Measurements from ENCODE around the gene TEX53. TPM values are rescaled to one million over a fixed set of nuclear protein-coding genes. Genes with fewer than 3 reads are reported as not detected.
A peak's percentile ranks its signal among the peaks of the same experiment; 100 is the strongest.

TEX53 gene
- polyA plus RNA-seq, 1 of the 3 experiments (the other 2 are of a cell fraction): not detected

DNA sequence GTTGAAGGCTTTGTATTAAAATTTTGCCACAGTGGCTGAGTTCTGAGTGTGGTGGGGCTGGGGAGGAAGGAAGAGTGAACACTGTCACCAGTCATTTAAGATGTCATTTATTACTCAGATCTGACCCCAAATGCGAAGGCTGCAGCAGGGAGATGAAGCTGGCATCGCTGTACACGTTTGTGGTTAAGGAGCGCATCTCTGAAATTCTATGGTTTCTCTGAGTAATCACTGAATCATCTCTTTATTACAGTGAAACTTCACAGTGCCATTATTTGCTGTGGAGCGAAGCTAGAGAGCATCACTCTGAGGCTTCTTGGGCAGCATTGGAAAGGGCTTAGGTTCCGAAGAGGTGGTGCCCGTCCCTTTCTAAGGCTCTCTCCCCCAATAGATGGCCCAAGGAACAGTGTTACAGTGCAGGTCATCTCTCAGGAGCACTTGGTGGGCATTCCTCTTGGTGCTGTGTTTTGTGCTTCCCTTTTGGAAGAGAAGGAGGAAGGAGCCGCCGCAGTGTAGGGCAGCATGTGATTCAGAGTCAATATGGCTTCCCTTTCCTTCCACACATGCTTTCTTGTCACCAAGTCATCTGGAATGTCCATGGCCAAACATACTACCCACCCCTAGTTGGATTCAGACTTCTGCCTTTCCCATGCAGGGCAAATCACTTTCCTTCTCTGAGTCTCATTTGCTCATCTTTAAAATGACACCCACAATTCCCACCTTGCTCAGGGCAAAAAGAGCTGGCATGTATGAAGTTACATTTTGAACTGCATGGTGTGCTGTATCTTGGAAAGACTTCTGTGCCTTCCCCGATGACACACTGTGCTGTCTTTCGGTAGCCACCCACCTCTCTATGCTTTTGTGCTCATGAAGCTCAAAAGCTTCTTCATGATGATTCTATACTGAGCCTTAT is 33.7 kb upstream of the TEX53 start:
- Histone ChIP-seq H3F3A (replicated peaks; ENCODE audit: insufficient read depth) (peaks cover 44% of the 10 kb centered on the region), H3K9me2 (no peaks in the 10 kb centered on the region), H3K27ac (ENCODE audit: low read depth in 2 of 2, low read length in 1 of 2) (peak overlapping the region; percentile 81 to 95), H3K9ac (peak overlapping the region; percentile 70), H3K4me3 (ENCODE audit: low read depth in 2 of 2, low read length in 1 of 2) (no peak overlapping the region), H2AFZ (ENCODE audit: low read depth) (peak overlapping the region; percentile 3; the same call in 1 of the 2 replicates), H3K36me3 (replicated peaks in 1 of 2; ENCODE audit: control insufficient read depth in 1 of 2, insufficient read depth in 2 of 2, low read length in 1 of 2) (no peaks in the 10 kb centered on the region), H3K27me3 (ENCODE audit: insufficient read depth) (no peaks in the 10 kb centered on the region), H3K9me3 (no peaks in the 10 kb centered on the region), H3K79me2 (ENCODE audit: insufficient read depth) (no peaks in the 10 kb centered on the region), H3K4me1 (ENCODE audit: control insufficient read depth in 1 of 2, insufficient read depth in 2 of 2, low read depth in 1 of 2, low read length in 1 of 2) (peaks cover 0 to 44% of the 10 kb centered on the region in 2 experiments), H3K4me2 (peak overlapping the region; percentile 53), H4K20me1 (ENCODE audit: insufficient read depth) (no peaks in the 10 kb centered on the region)
- 32% methylated on average over 9 of the region's 11 CpGs for WGBS (ENCODE audit: low lambda C conversion rate)
- DNase-seq: no peak
- ChIA-PET CTCF (interaction anchor here (1.2 to 4.5 kb wide), 3 partner anchors 10 to 323 kb away, joined by 4 to 26 read pairs (median 4); partner anchors contain the start of gene TEX48), POLR2A (no interaction called here)
- no peak for TF ChIP-seq NRF1 (IDR thresholded peaks at IDR 0.05; ENCODE audit: low read depth, low read length)
- no peak for TF ChIP-seq RFX5 (IDR thresholded peaks at IDR 0.05; ENCODE audit: low read length)
- TF ChIP-seq, protein P1, sequence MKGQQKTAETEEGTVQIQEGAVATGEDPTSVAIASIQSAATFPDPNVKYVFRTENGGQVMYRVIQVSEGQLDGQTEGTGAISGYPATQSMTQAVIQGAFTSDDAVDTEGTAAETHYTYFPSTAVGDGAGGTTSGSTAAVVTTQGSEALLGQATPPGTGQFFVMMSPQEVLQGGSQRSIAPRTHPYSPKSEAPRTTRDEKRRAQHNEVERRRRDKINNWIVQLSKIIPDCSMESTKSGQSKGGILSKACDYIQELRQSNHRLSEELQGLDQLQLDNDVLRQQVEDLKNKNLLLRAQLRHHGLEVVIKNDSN (IDR thresholded peaks at IDR 0.05; ENCODE audit: borderline replicate concordance, low read depth): peak; percentile 46; the same call in 1 of the 2 replicates
- TF ChIP-seq, protein P2, sequence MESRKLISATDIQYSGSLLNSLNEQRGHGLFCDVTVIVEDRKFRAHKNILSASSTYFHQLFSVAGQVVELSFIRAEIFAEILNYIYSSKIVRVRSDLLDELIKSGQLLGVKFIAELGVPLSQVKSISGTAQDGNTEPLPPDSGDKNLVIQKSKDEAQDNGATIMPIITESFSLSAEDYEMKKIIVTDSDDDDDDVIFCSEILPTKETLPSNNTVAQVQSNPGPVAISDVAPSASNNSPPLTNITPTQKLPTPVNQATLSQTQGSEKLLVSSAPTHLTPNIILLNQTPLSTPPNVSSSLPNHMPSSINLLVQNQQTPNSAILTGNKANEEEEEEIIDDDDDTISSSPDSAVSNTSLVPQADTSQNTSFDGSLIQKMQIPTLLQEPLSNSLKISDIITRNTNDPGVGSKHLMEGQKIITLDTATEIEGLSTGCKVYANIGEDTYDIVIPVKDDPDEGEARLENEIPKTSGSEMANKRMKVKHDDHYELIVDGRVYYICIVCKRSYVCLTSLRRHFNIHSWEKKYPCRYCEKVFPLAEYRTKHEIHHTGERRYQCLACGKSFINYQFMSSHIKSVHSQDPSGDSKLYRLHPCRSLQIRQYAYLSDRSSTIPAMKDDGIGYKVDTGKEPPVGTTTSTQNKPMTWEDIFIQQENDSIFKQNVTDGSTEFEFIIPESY (IDR thresholded peaks at IDR 0.05; ENCODE audit: borderline replicate concordance, low read depth): peak; percentile 80; the same call in 1 of the 2 replicates
- TF ChIP-seq, protein P3, sequence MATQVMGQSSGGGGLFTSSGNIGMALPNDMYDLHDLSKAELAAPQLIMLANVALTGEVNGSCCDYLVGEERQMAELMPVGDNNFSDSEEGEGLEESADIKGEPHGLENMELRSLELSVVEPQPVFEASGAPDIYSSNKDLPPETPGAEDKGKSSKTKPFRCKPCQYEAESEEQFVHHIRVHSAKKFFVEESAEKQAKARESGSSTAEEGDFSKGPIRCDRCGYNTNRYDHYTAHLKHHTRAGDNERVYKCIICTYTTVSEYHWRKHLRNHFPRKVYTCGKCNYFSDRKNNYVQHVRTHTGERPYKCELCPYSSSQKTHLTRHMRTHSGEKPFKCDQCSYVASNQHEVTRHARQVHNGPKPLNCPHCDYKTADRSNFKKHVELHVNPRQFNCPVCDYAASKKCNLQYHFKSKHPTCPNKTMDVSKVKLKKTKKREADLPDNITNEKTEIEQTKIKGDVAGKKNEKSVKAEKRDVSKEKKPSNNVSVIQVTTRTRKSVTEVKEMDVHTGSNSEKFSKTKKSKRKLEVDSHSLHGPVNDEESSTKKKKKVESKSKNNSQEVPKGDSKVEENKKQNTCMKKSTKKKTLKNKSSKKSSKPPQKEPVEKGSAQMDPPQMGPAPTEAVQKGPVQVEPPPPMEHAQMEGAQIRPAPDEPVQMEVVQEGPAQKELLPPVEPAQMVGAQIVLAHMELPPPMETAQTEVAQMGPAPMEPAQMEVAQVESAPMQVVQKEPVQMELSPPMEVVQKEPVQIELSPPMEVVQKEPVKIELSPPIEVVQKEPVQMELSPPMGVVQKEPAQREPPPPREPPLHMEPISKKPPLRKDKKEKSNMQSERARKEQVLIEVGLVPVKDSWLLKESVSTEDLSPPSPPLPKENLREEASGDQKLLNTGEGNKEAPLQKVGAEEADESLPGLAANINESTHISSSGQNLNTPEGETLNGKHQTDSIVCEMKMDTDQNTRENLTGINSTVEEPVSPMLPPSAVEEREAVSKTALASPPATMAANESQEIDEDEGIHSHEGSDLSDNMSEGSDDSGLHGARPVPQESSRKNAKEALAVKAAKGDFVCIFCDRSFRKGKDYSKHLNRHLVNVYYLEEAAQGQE (IDR thresholded peaks at IDR 0.05; ENCODE audit: low read depth, low read length): peak; percentile 67; the same call in 1 of the 2 replicates
- no peak for TF ChIP-seq RCOR1 (IDR thresholded peaks at IDR 0.05; ENCODE audit: low read length)
- TF ChIP-seq, protein P4, sequence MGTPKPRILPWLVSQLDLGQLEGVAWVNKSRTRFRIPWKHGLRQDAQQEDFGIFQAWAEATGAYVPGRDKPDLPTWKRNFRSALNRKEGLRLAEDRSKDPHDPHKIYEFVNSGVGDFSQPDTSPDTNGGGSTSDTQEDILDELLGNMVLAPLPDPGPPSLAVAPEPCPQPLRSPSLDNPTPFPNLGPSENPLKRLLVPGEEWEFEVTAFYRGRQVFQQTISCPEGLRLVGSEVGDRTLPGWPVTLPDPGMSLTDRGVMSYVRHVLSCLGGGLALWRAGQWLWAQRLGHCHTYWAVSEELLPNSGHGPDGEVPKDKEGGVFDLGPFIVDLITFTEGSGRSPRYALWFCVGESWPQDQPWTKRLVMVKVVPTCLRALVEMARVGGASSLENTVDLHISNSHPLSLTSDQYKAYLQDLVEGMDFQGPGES (IDR thresholded peaks at IDR 0.05; ENCODE audit: low read depth, low read length): no peak
- peak; percentile 72; the same call in 1 of the 2 replicates for TF ChIP-seq SIN3A (IDR thresholded peaks at IDR 0.05; ENCODE audit: borderline replicate concordance, low read depth, low read length)
- peak; percentile 99 for TF ChIP-seq TEAD4 (IDR thresholded peaks at IDR 0.05; ENCODE audit: borderline replicate concordance, insufficient read depth)
- no peak for TF ChIP-seq SMC3 (IDR thresholded peaks at IDR 0.05; ENCODE audit: low read depth, low read length)
- peak; percentile 99 for TF ChIP-seq JUND (IDR thresholded peaks at IDR 0.05)
- TF ChIP-seq EP300 (IDR thresholded peaks at IDR 0.05; ENCODE audit: borderline replicate concordance in 1 of 2, low read depth in 1 of 2, low read length in 1 of 2): peak; percentile 51 to 98; a peak in 3 of 4 replicates
- TF ChIP-seq MXI1 (IDR thresholded peaks at IDR 0.05; ENCODE audit: low read depth, low read length): no peak
- no peak for TF ChIP-seq EZH2phosphoT487 (IDR thresholded peaks at IDR 0.05; ENCODE audit: borderline replicate concordance, low read depth)
- peak; percentile 97 for TF ChIP-seq FOSL2 (IDR thresholded peaks at IDR 0.05; ENCODE audit: borderline replicate concordance, low read depth)
- peak; percentile 81 for TF ChIP-seq YY1 (IDR thresholded peaks at IDR 0.05; ENCODE audit: low read depth)
- peak; percentile 95; the same call in 1 of the 2 replicates for TF ChIP-seq RXRA (IDR thresholded peaks at IDR 0.05; ENCODE audit: borderline replicate concordance, low read depth)
- TF ChIP-seq, protein P5, sequence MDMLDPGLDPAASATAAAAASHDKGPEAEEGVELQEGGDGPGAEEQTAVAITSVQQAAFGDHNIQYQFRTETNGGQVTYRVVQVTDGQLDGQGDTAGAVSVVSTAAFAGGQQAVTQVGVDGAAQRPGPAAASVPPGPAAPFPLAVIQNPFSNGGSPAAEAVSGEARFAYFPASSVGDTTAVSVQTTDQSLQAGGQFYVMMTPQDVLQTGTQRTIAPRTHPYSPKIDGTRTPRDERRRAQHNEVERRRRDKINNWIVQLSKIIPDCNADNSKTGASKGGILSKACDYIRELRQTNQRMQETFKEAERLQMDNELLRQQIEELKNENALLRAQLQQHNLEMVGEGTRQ (IDR thresholded peaks at IDR 0.05; ENCODE audit: borderline replicate concordance, low read depth, low read length): no peak
- TF ChIP-seq TCF12 (IDR thresholded peaks at IDR 0.05): peak; percentile 97
- TF ChIP-seq POLR2AphosphoS5 (IDR thresholded peaks at IDR 0.05; ENCODE audit: low read depth, low read length): peak; percentile 86
- peak; percentile 77; the same call in 1 of the 2 replicates for TF ChIP-seq TAF1 (IDR thresholded peaks at IDR 0.05; ENCODE audit: borderline replicate concordance, low read depth, low read length)
- peak; percentile 88 for TF ChIP-seq FOXM1 (IDR thresholded peaks at IDR 0.05; ENCODE audit: low read depth)
- TF ChIP-seq ELF1 (IDR thresholded peaks at IDR 0.05): no peak
- TF ChIP-seq GATA2 (CRISPR knock-in tag; IDR thresholded peaks at IDR 0.05): no peak
